HG03060 (cell line): ENCODE results near the gene PCDH10.
"Not testable (repeated sequence)": the region's sequence is repeated elsewhere in the genome, so short reads cannot be mapped to it uniquely, and the experiment has no call there.

Experiments
- ATAC-seq: cut with Tn5 transposase; IDR thresholded peaks from one replicate; pipeline ENCODE4 v1.9.1; 2021; ENCODE audit warnings: low read depth, moderate number of reproducible peaks; ENCODE audit not compliant: unreplicated experiment

The PCDH10 gene

GRCh38 chr4:133208694-133209285 is 59.7 kb downstream of the PCDH10 start:
- no peak for ATAC-seq

- ATAC-seq, result no peak
Observed at GRCh38 chr4:133233922-133234321, 84.8 kb downstream of the PCDH10 start.

- not testable (repeated sequence) for ATAC-seq
Observed at GRCh38 chr4:133240451-133240850, 91.4 kb downstream of the PCDH10 start.
